T-helper 1 cell treated with Interleukin-12 subunit alpha and Interleukin-12 subunit beta and Interleukin-4 antibody, amounts not matched to agents 30 μg/mL and 1 μg/mL, for 36 hours (primary cell): ENCODE measurements around the gene PIAS1.
"Not testable (repeated sequence)": the region's sequence is repeated elsewhere in the genome, so short reads cannot be mapped to it uniquely, and the experiment has no call there.

ENCODE experiments used
- H3K27ac Mint-ChIP-seq: one replicate; pipeline ENCODE4 v1.8.0; 2021; ENCODE audit warnings: mild to moderate bottlenecking, mixed read lengths
- H3K27me3 Mint-ChIP-seq: one replicate; pipeline ENCODE4 v1.8.0; 2021; ENCODE audit warnings: low read depth, mixed read lengths
- H3K36me3 Mint-ChIP-seq: one replicate; pipeline ENCODE4 v1.8.0; 2021; ENCODE audit warnings: low read depth, mixed read lengths
- H3K4me1 Mint-ChIP-seq: one replicate; pipeline ENCODE4 v1.8.0; 2021; ENCODE audit warnings: low read depth, mixed read lengths
- H3K4me3 Mint-ChIP-seq: one replicate; pipeline ENCODE4 v1.8.0; 2021; ENCODE audit warnings: mild to moderate bottlenecking, moderate library complexity, mixed read lengths
- H3K9me3 Mint-ChIP-seq: one replicate; pipeline ENCODE4 v1.8.0; 2021; ENCODE audit warnings: mixed read lengths

The PIAS1 gene

GRCh38 chr15:68199340-68199739 lies 145.2 kb downstream of the PIAS1 start:
- Mint-ChIP-seq H3K9me3 (no peaks in the 10 kb centered on the region), H3K36me3 (peaks cover 9% of the 10 kb centered on the region), H3K4me3 (no peak overlapping the region), H3K27ac (no peak overlapping the region), H3K4me1 (peaks cover 17% of the 10 kb centered on the region), H3K27me3 (no peaks in the 10 kb centered on the region)

GRCh38 chr15:68200016-68200861 lies 146.1 kb downstream of the PIAS1 start:
- Mint-ChIP-seq H3K4me1 (peaks cover 21% of the 10 kb centered on the region), H3K27ac (no peak overlapping the region), H3K9me3 (no peaks in the 10 kb centered on the region), H3K27me3 (no peaks in the 10 kb centered on the region), H3K36me3 (peaks cover 7% of the 10 kb centered on the region), H3K4me3 (no peak overlapping the region)

GRCh38 chr15:68201153-68201878 lies 147.2 kb downstream of the PIAS1 start:
- Mint-ChIP-seq H3K36me3 (peaks cover 4% of the 10 kb centered on the region), H3K4me1 (peaks cover 26% of the 10 kb centered on the region), H3K9me3 (no peaks in the 10 kb centered on the region), H3K27me3 (no peaks in the 10 kb centered on the region), H3K4me3 (no peak overlapping the region), H3K27ac (no peak overlapping the region)

- H3K4me3 Mint-ChIP-seq: no peak overlapping the region
Measured at GRCh38 chr15:68201879-68202261, 147.8 kb downstream of the PIAS1 start.

GRCh38 chr15:68202994-68203393 lies 148.9 kb downstream of the PIAS1 start:
- not testable (repeated sequence) for H3K27me3 Mint-ChIP-seq, H3K4me3 Mint-ChIP-seq, H3K36me3 Mint-ChIP-seq, H3K27ac Mint-ChIP-seq, H3K9me3 Mint-ChIP-seq
- peaks cover 31% of the 10 kb centered on the region for H3K4me1 Mint-ChIP-seq

More at GRCh38 chr15:68201879-68202261, 147.8 kb downstream of the PIAS1 start:
- no peak overlapping the region for H3K27ac Mint-ChIP-seq
- H3K36me3 Mint-ChIP-seq: peaks cover 4% of the 10 kb centered on the region
- no peaks in the 10 kb centered on the region for H3K9me3 Mint-ChIP-seq
- H3K4me1 Mint-ChIP-seq: peaks cover 28% of the 10 kb centered on the region
- no peaks in the 10 kb centered on the region for H3K27me3 Mint-ChIP-seq

GRCh38 chr15:68203486-68203885 lies 149.4 kb downstream of the PIAS1 start:
- H3K27me3 Mint-ChIP-seq: no peaks in the 10 kb centered on the region
- H3K4me3 Mint-ChIP-seq: no peak overlapping the region
- no peak overlapping the region for H3K27ac Mint-ChIP-seq
- H3K9me3 Mint-ChIP-seq: no peaks in the 10 kb centered on the region
- H3K4me1 Mint-ChIP-seq: peaks cover 33% of the 10 kb centered on the region
- H3K36me3 Mint-ChIP-seq: peaks cover under 1% of the 10 kb centered on the region

GRCh38 chr15:68203956-68204355 lies 149.8 kb downstream of the PIAS1 start:
- H3K27me3 Mint-ChIP-seq: no peaks in the 10 kb centered on the region
- H3K4me1 Mint-ChIP-seq: peaks cover 38% of the 10 kb centered on the region
- H3K4me3 Mint-ChIP-seq: no peak overlapping the region
- peaks cover 4% of the 10 kb centered on the region for H3K36me3 Mint-ChIP-seq
- H3K27ac Mint-ChIP-seq: no peak overlapping the region
- no peaks in the 10 kb centered on the region for H3K9me3 Mint-ChIP-seq

- H3K27me3 Mint-ChIP-seq: no peaks in the 10 kb centered on the region
- H3K9me3 Mint-ChIP-seq: no peaks in the 10 kb centered on the region
- peaks cover 38% of the 10 kb centered on the region for H3K4me1 Mint-ChIP-seq
- peaks cover 4% of the 10 kb centered on the region for H3K36me3 Mint-ChIP-seq
- peak overlapping the region; percentile 72 for H3K4me3 Mint-ChIP-seq
- no peak overlapping the region for H3K27ac Mint-ChIP-seq
Measured at GRCh38 chr15:68204361-68204760, 150.2 kb downstream of the PIAS1 start.

GRCh38 chr15:68204776-68205557 lies 150.9 kb downstream of the PIAS1 start, which contains the start of gene CALML4:
Gene CALML4 (minus strand): TSS chr15:68205332. CDS start chr15:68205247, 85 bp downstream.
- no peaks in the 10 kb centered on the region for H3K27me3 Mint-ChIP-seq
- H3K36me3 Mint-ChIP-seq: peaks cover 4% of the 10 kb centered on the region
- H3K9me3 Mint-ChIP-seq: no peaks in the 10 kb centered on the region
- H3K4me1 Mint-ChIP-seq: peaks cover 44% of the 10 kb centered on the region
- H3K27ac Mint-ChIP-seq: peak within 1 kb of the TSS; percentile 71
- peak within 1 kb of the TSS; percentile 72 for H3K4me3 Mint-ChIP-seq

- H3K36me3 Mint-ChIP-seq: peaks cover 4% of the 10 kb centered on the region
Measured at GRCh38 chr15:68205558-68205944, 151.4 kb downstream of the PIAS1 start.

GRCh38 chr15:68205954-68206539 lies 151.9 kb downstream of the PIAS1 start:
- peaks cover 4% of the 10 kb centered on the region for H3K36me3 Mint-ChIP-seq
- H3K27ac Mint-ChIP-seq: peak overlapping the region; percentile 71
- H3K4me1 Mint-ChIP-seq: peaks cover 47% of the 10 kb centered on the region
- peak overlapping the region; percentile 72 for H3K4me3 Mint-ChIP-seq
- no peaks in the 10 kb centered on the region for H3K27me3 Mint-ChIP-seq
- no peaks in the 10 kb centered on the region for H3K9me3 Mint-ChIP-seq

More at GRCh38 chr15:68205558-68205944, 151.4 kb downstream of the PIAS1 start:
- Mint-ChIP-seq H3K27ac (peak overlapping the region; percentile 71), H3K4me3 (peak overlapping the region; percentile 72), H3K27me3 (no peaks in the 10 kb centered on the region), H3K9me3 (no peaks in the 10 kb centered on the region), H3K4me1 (peaks cover 47% of the 10 kb centered on the region)

- H3K27me3 Mint-ChIP-seq: no peaks in the 10 kb centered on the region
- peak overlapping the region; percentile 49 for H3K27ac Mint-ChIP-seq
- peak overlapping the region; percentile 28 for H3K4me3 Mint-ChIP-seq
- H3K36me3 Mint-ChIP-seq: peaks cover 4% of the 10 kb centered on the region
- H3K4me1 Mint-ChIP-seq: peaks cover 43% of the 10 kb centered on the region
- H3K9me3 Mint-ChIP-seq: no peaks in the 10 kb centered on the region
Measured at GRCh38 chr15:68206711-68207151, 152.6 kb downstream of the PIAS1 start.

GRCh38 chr15:68207176-68207935 lies 153.2 kb downstream of the PIAS1 start:
- peaks cover 4% of the 10 kb centered on the region for H3K36me3 Mint-ChIP-seq
- no peaks in the 10 kb centered on the region for H3K9me3 Mint-ChIP-seq
- peak overlapping the region; percentile 28 for H3K4me3 Mint-ChIP-seq

More at GRCh38 chr15:68207176-68207935, 153.2 kb downstream of the PIAS1 start:
- H3K27ac Mint-ChIP-seq: peak overlapping the region; percentile 49
- H3K27me3 Mint-ChIP-seq: no peaks in the 10 kb centered on the region
- peaks cover 37% of the 10 kb centered on the region for H3K4me1 Mint-ChIP-seq
